K562 (cell line): ENCODE measurements around the gene GJA10. TPM values are rescaled to one million over a fixed set of nuclear protein-coding genes. Genes with fewer than 3 reads are reported as not detected.

ENCODE experiments used
- ATAC-seq: fragments of 200-7000 bp; cut with Tn5 transposase; 3 replicates; pipeline ENCODE4 v1.9.1; 2020; ENCODE audit warnings: moderate library complexity
- BruUV-seq: library from RNA; stranded (reverse); fragments of 400-500 nt; replicated peaks from 2 replicates; lab custom pipeline; 2021; lab: Mats Ljungman, UMichigan
- CTCF ChIA-PET: fragments of 300-600 bp; formaldehyde crosslinking; extraction: SDS; loops from one replicate; lab custom pipeline; 2021; ENCODE audit warnings: low intra/inter-chr PET ratio; lab: Yijun Ruan, JAX
- POLR2A ChIA-PET: fragments of 300-600, 350-650 bp; sonication (Branson Sonifier 250); formaldehyde crosslinking; extraction: SDS; loops from one replicate; lab custom pipeline; 2021; ENCODE audit warnings: antibody characterized with exemption, inconsistent platforms; lab: Yijun Ruan, JAX
- DNase-seq, 4 experiments: peaks; one replicate each; pipeline versions ENCODE4 v3.0.0 to v3.0.0-alpha.2; 2011 to 2018; ENCODE audit warnings: low spot score in 3 of 4, mixed read lengths in 3 of 4; ENCODE audit errors: extremely low read depth in 1 of 4
- FAIRE-seq: peaks from 2 replicates; lab custom pipeline; 2011; peaks lifted over from hg19 to GRCh38; lab: Jason Lieb, UNC
- H2AFZ ChIP-seq: 2 replicates; pipeline ENCODE4 v1.6.0; 2011; ENCODE audit warnings: low read depth, low read length, control low read depth, inconsistent platforms
- H3K27ac ChIP-seq: fragments of 200-600 bp; 3 replicates; pipeline ENCODE4 v1.8.0; 2011; ENCODE audit warnings: low read depth, mild to moderate bottlenecking, control low read depth, inconsistent platforms, low read length, moderate library complexity, mixed read lengths; ENCODE audit errors: extremely low read depth
- H3K27me3 ChIP-seq, 2 experiments: fragments of 300-600 bp in 1 of 2; 2 replicates in 1 of 2; 3 replicates in 1 of 2; pipeline versions ENCODE4 v1.6.0 to v1.8.0; 2011; ENCODE audit warnings: inconsistent platforms in 2 of 2, low read length in 2 of 2, mild to moderate bottlenecking in 1 of 2, mixed read lengths in 1 of 2, moderate library complexity in 1 of 2; ENCODE audit not compliant: control insufficient read depth in 2 of 2, insufficient read depth in 2 of 2
- H3K36me3 ChIP-seq: fragments of 300-600 bp; 3 replicates; pipeline ENCODE4 v1.8.0; 2011; ENCODE audit warnings: mild to moderate bottlenecking, low read length, inconsistent platforms; ENCODE audit not compliant: control insufficient read depth, insufficient read depth
- H3K4me1 ChIP-seq, 2 experiments: fragments of 200-600 bp in 1 of 2; replicated peaks in 1 of 2; 2 replicates in 1 of 2; 3 replicates in 1 of 2; pipeline versions ENCODE4 v1.5.1 to v1.8.0; 2011; ENCODE audit warnings: inconsistent platforms in 2 of 2, low read length in 2 of 2, mild to moderate bottlenecking in 1 of 2, mixed read lengths in 1 of 2, moderate library complexity in 1 of 2; ENCODE audit not compliant: control insufficient read depth in 2 of 2, insufficient read depth in 2 of 2
- H3K4me2 ChIP-seq: 2 replicates; pipeline ENCODE4 v1.6.1; 2011; ENCODE audit warnings: low read length, control low read depth, inconsistent platforms, mixed read lengths; ENCODE audit not compliant: insufficient read depth
- H3K4me3 ChIP-seq: fragments of 200-600 bp; sonication (generic), shearing (Covaris generic); 2 replicates; pipeline ENCODE4 v1.5.1; 2016; ENCODE audit warnings: control low read depth, inconsistent platforms
- H3K79me2 ChIP-seq: fragments of 200-600 bp; 3 replicates; pipeline ENCODE4 v1.8.0; 2011; ENCODE audit warnings: low read length, inconsistent platforms; ENCODE audit not compliant: control insufficient read depth, insufficient read depth
- H3K9ac ChIP-seq, 2 experiments: 2 replicates each; pipeline versions ENCODE4 v1.6.0 to v1.6.1; 2011; ENCODE audit warnings: low read depth in 2 of 2, low read length in 2 of 2, control low read depth in 1 of 2, inconsistent platforms in 1 of 2, mild to moderate bottlenecking in 1 of 2, mixed read lengths in 1 of 2; ENCODE audit not compliant: insufficient read depth in 1 of 2
- H3K9me1 ChIP-seq: one replicate; pipeline ENCODE4 v1.6.0; 2011; ENCODE audit warnings: inconsistent platforms, mild to moderate bottlenecking, low read length, moderate library complexity; ENCODE audit not compliant: control insufficient read depth, insufficient read depth
- H3K9me3 ChIP-seq: replicated peaks from 2 replicates; pipeline ENCODE4 v1.5.1; 2011; ENCODE audit warnings: low read depth, low read length, inconsistent platforms; ENCODE audit not compliant: control insufficient read depth, insufficient read depth
- H4K20me1 ChIP-seq: replicated peaks from 2 replicates; pipeline ENCODE4 v1.6.1; 2011; ENCODE audit warnings: low read length, inconsistent platforms, mixed read lengths; ENCODE audit not compliant: control insufficient read depth, insufficient read depth
- BACH1 ChIP-seq: fragments of 200-800 bp; sonication (Bioruptor generic); IDR thresholded peaks from 2 replicates; pipeline ENCODE4 v1.6.1; 2016; ENCODE audit warnings: missing genetic modification characterization, missing compliant biosample characterization
- DMBX1 ChIP-seq: fragments of 250-450 bp; sonication (Bioruptor Pico); IDR thresholded peaks from 2 replicates; pipeline ENCODE4 v1.8.0; 2022; ENCODE audit warnings: inconsistent platforms, mild to moderate bottlenecking, moderate library complexity, borderline replicate concordance
- ERF ChIP-seq: fragments of 450-650 bp; formaldehyde crosslinking; IDR thresholded peaks from 2 replicates; pipeline ENCODE4 v1.4.0; 2020; ENCODE audit warnings: mild to moderate bottlenecking, mixed read lengths
- FOXK1 ChIP-seq: sonication (generic); formaldehyde crosslinking; IDR thresholded peaks from 2 replicates; pipeline ENCODE4 v1.8.0; 2022; ENCODE audit warnings: missing genetic modification reagents, mild to moderate bottlenecking, borderline replicate concordance
- SAP30 ChIP-seq: fragments of 200-600 bp; sonication (generic); IDR thresholded peaks from 2 replicates; pipeline ENCODE4 v1.6.1; 2012; ENCODE audit warnings: borderline replicate concordance, low read depth, mild to moderate bottlenecking, moderate library complexity, low read length, control low read depth, inconsistent platforms; ENCODE audit not compliant: insufficient read depth, poor library complexity, severe bottlenecking
- STAG1 ChIP-seq: sonication (generic); formaldehyde crosslinking; IDR thresholded peaks from 2 replicates; pipeline ENCODE4 v1.5.0; 2020; ENCODE audit warnings: missing genetic modification reagents, borderline replicate concordance
- TOE1 ChIP-seq, 2 experiments: fragments of 450-650 bp in 1 of 2; sonication (generic) in 1 of 2; formaldehyde crosslinking in 1 of 2; IDR thresholded peaks; 2 replicates each; pipeline versions ENCODE4 v1.7.1 to v1.8.0; 2016 to 2022; ENCODE audit warnings: borderline replicate concordance in 2 of 2, mild to moderate bottlenecking in 2 of 2, antibody characterized with exemption in 1 of 2, inconsistent platforms in 1 of 2, low read depth in 1 of 2, missing genetic modification reagents in 1 of 2, moderate library complexity in 1 of 2
- TRIM28 ChIP-seq: fragments of 450-650 bp; IDR thresholded peaks from 2 replicates; pipeline ENCODE4 v1.6.1; 2017
- ZNF121 ChIP-seq: sonication (generic); formaldehyde crosslinking; conservative IDR thresholded peaks from 2 replicates; pipeline ENCODE4 v1.8.0; 2022; ENCODE audit warnings: missing genetic modification reagents
- ZNF165 ChIP-seq: fragments of 250-450 bp; sonication (Bioruptor Pico); IDR thresholded peaks from 2 replicates; pipeline ENCODE4 v1.4.0; 2020; ENCODE audit warnings: borderline replicate concordance
- ZNF197 ChIP-seq: fragments of 200-800 bp; sonication (Bioruptor generic); IDR thresholded peaks from 2 replicates; pipeline ENCODE4 v1.6.1; 2016; ENCODE audit warnings: low read depth, missing genetic modification characterization, missing compliant biosample characterization
- ZNF224 ChIP-seq: sonication (generic); formaldehyde crosslinking; IDR thresholded peaks from 2 replicates; pipeline ENCODE4 v1.8.0; 2022; ENCODE audit warnings: mild to moderate bottlenecking, missing genetic modification reagents
- ZNF436 ChIP-seq: fragments of 250-450, 450-650 bp; sonication (Bioruptor Pico); formaldehyde crosslinking; IDR thresholded peaks from 2 replicates; pipeline ENCODE4 v1.7.0; 2020; ENCODE audit warnings: mild to moderate bottlenecking
- ZNF445 ChIP-seq: fragments of 250-450 bp; sonication (Bioruptor Pico); IDR thresholded peaks from 2 replicates; pipeline ENCODE4 v1.4.0; 2020; ENCODE audit warnings: low read depth, mild to moderate bottlenecking, moderate library complexity
- WGBS: fragments of 100-300 bp; shearing (Covaris generic); methylation state at CpG from one replicate; pipeline ENCODE4 v1.1.6; 2016; ENCODE audit warnings: low coverage, mixed read lengths; ENCODE audit not compliant: insufficient coverage; ENCODE audit errors: missing lambda C conversion rate; 5-methylcytosine and 5-hydroxymethylcytosine counted together
- in situ Hi-C: fragments of 300-500 bp; cut with MboI; formaldehyde crosslinking; loops from 4 replicates; pipeline ENCODE4 v1.15.0; 2018; ENCODE audit warnings: inconsistent platforms, mixed read lengths
- intact Hi-C: fragments of 100-400 bp; cut with micrococcal nuclease; formaldehyde crosslinking; loops from 2 replicates; pipeline ENCODE4 v1.14.2; 2022
- polyA plus RNA-seq, 8 experiments: library from polyadenylated mRNA; depleted of rRNA in 4 of 8; stranded (reverse) in 5 of 8; unstranded in 3 of 8; fragments of >200 nt; fragmentation: Nextera tagmentation in 2 of 8; fragmentation: Illumina TruSeq in 1 of 8; extraction: Ambion mirVana in 2 of 8; extraction: Trizol in 1 of 8; gene quantifications; 2 replicates each; pipeline versions ENCODE4 v1.2.1 to v1.2.3, GENCODE V29; 2011 to 2014; ENCODE audit warnings: inconsistent platforms in 1 of 8, missing spikeins in 1 of 8
- total RNA-seq, 7 experiments: library from RNA; depleted of rRNA in 6 of 7; stranded (reverse); fragments of >200 nt in 6 of 7; fragmentation: Illumina TruSeq in 2 of 7; extraction: Trizol in 2 of 7; gene quantifications; 2 replicates each; pipeline versions ENCODE4 v1.2.1 to v1.2.3, GENCODE V29; 2011 to 2021; ENCODE audit warnings: low replicate concordance in 1 of 7
- TF ChIP-seq, protein P1 (sequence below): fragments of 250-450 bp; sonication (Bioruptor Pico); IDR thresholded peaks from 2 replicates; pipeline ENCODE4 v1.9.0; 2021; ENCODE audit warnings: mild to moderate bottlenecking
- TF ChIP-seq, protein P2 (sequence below): fragments of 150-350 bp; conservative IDR thresholded peaks from 2 replicates; pipeline ENCODE4 v1.6.1; 2014; ENCODE audit warnings: low read length
- TF ChIP-seq, protein P3 (sequence below): fragments of 250-450 bp; sonication (Bioruptor Pico); IDR thresholded peaks from 2 replicates; pipeline ENCODE4 v1.5.0; 2022; ENCODE audit warnings: mild to moderate bottlenecking

The GJA10 gene
- total and polyA plus RNA-seq, 9 of the 15 experiments (the other 6 are each of a cell fraction or from before 2014, with no cell fraction given), result not detected

DNA sequence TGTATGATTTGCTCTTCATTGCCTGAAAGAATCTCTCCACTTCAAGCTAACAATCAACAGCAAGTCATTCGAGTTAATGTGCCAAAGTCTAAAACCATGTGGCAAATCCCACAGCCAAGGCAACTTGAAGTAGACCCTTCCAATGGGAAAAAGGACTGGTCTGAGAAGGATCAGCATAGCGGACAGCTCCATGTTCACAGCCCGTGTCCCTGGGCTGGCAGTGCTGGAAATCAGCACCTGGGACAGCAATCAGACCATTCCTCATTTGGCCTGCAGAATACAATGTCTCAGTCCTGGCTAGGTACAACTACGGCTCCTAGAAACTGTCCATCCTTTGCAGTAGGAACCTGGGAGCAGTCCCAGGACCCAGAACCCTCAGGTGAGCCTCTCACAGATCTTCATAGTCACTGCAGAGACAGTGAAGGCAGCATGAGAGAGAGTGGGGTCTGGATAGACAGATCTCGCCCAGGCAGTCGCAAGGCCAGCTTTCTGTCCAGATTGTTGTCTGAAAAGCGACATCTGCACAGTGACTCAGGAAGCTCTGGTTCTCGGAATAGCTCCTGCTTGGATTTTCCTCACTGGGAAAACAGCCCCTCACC lies 1.1 kb downstream of the GJA10 start:
- BruUV-seq, result no TSS peak
- no peak overlapping the region for H3K27ac ChIP-seq
- H3K9ac ChIP-seq, result no peak overlapping the region
- in situ Hi-C loops, result no loop called here
- ChIA-PET CTCF (no interaction called here), POLR2A (interaction anchor here (0.6 kb wide), 1 partner anchor 39 kb away, joined by 4 read pairs; no protein-coding TSS in a partner anchor)
- ATAC-seq (peak; percentile 96), DNase-seq (peak in 2 of 4 experiments; percentile 37 to 56), FAIRE-seq (peak; percentile 85)
- 8% methylated on average over 7 of the region's 8 CpGs for WGBS
- H3K4me1 ChIP-seq, result 0 out of 5 replicates have a peak, but pooled peaks cover 0 to 4% of the 10 kb centered on the region in 2 experiments
- no peaks in the 10 kb centered on the region for H3K79me2 ChIP-seq
- no peak overlapping the region for H2AFZ ChIP-seq
- H3K9me1 ChIP-seq, result no peaks in the 10 kb centered on the region
- H3K27me3 ChIP-seq, result peaks cover 2 to 14% of the 10 kb centered on the region in 2 experiments; a peak in 3 of 5 replicates
- H3K9me3 ChIP-seq, result no peaks in the 10 kb centered on the region
- H3K36me3 ChIP-seq, result no peaks in the 10 kb centered on the region
- no peak overlapping the region for H3K4me2 ChIP-seq
- H3K4me3 ChIP-seq, result no peak overlapping the region
- intact Hi-C loops, result no loop called here
- H4K20me1 ChIP-seq, result no peaks in the 10 kb centered on the region
- peak; percentile 36; the same call in 1 of the 2 replicates for TF ChIP-seq ZNF197 (CRISPR knock-in tag)
- no peak for TF ChIP-seq ERF
- TF ChIP-seq ZNF121 (CRISPR knock-in tag), result no peak
- peak; percentile 41; the same call in 1 of the 2 replicates for TF ChIP-seq ZNF224 (CRISPR knock-in tag)
- TF ChIP-seq FOXK1 (CRISPR knock-in tag), result peak; percentile 90; the same call in 1 of the 2 replicates
- TF ChIP-seq TRIM28, result no peak
- peak; percentile 48; the same call in 1 of the 2 replicates for TF ChIP-seq DMBX1
- no peak for TF ChIP-seq ZNF436 (CRISPR knock-in tag)
- no peak for TF ChIP-seq TOE1 (IDR thresholded peaks at IDR 0.05; ENCODE audit: borderline replicate concordance)
- no peak for TF ChIP-seq TOE1 (CRISPR knock-in tag; IDR thresholded peaks at IDR 0.05; ENCODE audit: borderline replicate concordance, low read depth)
- TF ChIP-seq BACH1 (tag), result no peak
- TF ChIP-seq SAP30, result no peak
- TF ChIP-seq, protein P1, sequence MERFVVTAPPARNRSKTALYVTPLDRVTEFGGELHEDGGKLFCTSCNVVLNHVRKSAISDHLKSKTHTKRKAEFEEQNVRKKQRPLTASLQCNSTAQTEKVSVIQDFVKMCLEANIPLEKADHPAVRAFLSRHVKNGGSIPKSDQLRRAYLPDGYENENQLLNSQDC (CRISPR knock-in tag), result no peak
- no peak for TF ChIP-seq ZNF165 (CRISPR knock-in tag)
- TF ChIP-seq STAG1 (CRISPR knock-in tag), result no peak
- TF ChIP-seq ZNF445 (CRISPR knock-in tag), result no peak
- TF ChIP-seq, protein P2, sequence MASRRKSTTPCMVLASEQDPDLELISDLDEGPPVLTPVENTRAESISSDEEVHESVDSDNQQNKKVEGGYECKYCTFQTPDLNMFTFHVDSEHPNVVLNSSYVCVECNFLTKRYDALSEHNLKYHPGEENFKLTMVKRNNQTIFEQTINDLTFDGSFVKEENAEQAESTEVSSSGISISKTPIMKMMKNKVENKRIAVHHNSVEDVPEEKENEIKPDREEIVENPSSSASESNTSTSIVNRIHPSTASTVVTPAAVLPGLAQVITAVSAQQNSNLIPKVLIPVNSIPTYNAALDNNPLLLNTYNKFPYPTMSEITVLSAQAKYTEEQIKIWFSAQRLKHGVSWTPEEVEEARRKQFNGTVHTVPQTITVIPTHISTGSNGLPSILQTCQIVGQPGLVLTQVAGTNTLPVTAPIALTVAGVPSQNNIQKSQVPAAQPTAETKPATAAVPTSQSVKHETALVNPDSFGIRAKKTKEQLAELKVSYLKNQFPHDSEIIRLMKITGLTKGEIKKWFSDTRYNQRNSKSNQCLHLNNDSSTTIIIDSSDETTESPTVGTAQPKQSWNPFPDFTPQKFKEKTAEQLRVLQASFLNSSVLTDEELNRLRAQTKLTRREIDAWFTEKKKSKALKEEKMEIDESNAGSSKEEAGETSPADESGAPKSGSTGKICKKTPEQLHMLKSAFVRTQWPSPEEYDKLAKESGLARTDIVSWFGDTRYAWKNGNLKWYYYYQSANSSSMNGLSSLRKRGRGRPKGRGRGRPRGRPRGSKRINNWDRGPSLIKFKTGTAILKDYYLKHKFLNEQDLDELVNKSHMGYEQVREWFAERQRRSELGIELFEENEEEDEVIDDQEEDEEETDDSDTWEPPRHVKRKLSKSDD, result no peak
- TF ChIP-seq, protein P3, sequence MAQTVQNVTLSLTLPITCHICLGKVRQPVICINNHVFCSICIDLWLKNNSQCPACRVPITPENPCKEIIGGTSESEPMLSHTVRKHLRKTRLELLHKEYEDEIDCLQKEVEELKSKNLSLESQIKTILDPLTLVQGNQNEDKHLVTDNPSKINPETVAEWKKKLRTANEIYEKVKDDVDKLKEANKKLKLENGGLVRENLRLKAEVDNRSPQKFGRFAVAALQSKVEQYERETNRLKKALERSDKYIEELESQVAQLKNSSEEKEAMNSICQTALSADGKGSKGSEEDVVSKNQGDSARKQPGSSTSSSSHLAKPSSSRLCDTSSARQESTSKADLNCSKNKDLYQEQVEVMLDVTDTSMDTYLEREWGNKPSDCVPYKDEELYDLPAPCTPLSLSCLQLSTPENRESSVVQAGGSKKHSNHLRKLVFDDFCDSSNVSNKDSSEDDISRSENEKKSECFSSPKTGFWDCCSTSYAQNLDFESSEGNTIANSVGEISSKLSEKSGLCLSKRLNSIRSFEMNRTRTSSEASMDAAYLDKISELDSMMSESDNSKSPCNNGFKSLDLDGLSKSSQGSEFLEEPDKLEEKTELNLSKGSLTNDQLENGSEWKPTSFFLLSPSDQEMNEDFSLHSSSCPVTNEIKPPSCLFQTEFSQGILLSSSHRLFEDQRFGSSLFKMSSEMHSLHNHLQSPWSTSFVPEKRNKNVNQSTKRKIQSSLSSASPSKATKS (CRISPR knock-in tag), result no peak
